Endometrial microvascular endothelial cells (primary cell): Measurements from ENCODE around the gene CCDC198. TPM values are rescaled to one million over a fixed set of nuclear protein-coding genes. Genes with fewer than 3 reads are reported as not detected.

Experiments
- in situ Hi-C: cut with HindIII; loops from 2 replicates; pipeline ENCODE4 v1.10.0; 2017; ENCODE audit warnings: low sequenced_read_pairs, low pct_unique_long_range_greater_than_20kb; ENCODE audit errors: inconsistent ontology term
- total RNA-seq: library from RNA; depleted of rRNA; stranded (reverse); fragments of >200 nt; gene quantifications from one replicate; pipeline ENCODE4 v1.2.3, GENCODE V29; 2015; ENCODE audit errors: inconsistent ontology term

CCDC198 gene
- total RNA-seq, 1 donor from 2014 or later = not detected

DNA sequence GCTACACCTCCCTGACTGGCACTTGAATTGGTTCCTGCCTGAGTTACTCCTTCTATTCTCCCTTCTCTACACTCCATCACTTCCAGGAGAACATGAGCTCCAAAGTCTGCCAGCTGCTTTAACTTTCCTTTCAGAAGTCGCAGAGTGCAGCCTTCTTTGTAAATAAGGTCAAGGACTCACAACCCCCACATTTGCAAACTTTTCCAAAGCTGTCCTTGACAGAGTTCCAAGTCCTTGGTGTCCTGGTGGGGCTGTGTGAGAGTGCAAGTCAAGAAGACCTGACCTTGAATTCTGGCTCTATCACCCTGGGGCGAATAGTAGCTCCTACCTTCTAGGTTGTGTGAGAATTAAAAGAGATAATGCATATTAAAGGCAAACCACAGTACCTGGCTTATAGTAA lies 15.6 kb downstream of the CCDC198 start:
- in situ Hi-C loops = no loop called here

DNA sequence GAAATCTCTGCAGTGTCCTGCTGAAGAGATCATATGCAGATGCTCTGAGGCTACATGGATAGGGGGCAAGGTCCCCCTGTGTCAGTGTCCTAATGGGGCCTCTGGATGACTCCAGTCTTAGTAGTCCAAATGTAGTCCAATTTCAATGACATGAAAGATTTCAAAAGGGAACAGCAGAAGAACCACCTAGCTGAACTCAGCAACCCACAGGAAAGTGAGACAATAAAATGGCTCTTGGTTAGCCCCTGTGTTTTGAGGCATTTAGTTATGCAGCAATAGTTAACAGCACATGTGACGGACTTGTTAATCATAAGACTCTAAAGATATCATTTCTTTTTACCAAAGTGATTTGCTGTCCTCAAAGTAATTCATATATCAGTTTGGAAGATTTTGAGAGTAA lies 22.7 kb downstream of the CCDC198 start:
- in situ Hi-C loops = no loop called here

DNA sequence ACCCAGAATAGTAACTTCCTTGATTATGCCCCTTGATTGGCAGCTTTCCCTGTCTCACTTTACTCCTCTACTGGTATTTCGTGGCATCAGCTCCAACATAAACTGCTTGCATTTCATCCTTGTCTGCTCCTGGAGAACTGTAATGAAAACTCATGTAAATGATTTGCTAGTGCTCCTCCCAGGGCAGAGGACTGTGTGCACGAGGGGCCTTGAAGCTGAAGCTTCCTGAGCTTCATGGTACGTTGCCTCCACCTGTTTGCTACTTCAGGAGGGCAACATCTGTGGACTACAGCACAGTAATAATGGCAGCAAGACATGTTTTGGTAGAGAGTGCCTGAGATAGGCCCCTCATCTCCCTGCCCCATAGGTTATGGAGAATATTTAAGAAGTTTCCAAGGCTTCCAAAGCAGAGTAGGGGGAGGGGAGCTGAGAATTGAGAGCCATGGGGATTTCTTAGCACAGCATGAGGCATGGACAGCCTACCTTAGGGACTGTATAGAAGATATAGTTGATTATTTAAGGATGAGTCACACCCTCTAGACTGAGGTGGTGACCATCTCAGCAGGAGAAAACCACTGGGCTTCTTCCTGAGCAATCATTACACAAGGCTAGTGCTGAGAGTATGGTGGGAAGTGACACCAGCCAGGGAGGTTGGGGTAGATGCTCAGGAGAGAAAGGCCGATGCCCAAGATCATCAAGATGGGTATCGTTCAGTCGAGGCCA lies 29.5 kb downstream of the CCDC198 start:
- in situ Hi-C loops = no loop called here

DNA sequence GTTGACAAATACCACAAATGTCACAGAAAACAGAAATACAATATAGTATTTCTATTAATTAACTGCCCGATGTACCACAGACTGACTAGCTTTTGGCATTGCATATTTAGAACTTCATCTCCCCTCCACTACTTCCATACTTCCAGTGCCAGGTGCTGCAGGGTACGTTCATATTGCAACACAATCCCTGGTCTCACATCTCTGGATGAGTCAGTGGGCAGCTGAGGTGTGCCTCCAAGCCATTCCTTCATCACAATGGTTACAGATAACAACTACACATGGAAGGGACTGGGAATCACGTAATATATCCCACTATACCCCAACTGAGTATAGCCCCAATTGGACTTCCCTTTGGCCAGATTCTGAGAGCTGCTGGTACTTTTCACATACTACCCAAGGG lies 31.1 kb downstream of the CCDC198 start:
- in situ Hi-C loops = no loop called here

DNA sequence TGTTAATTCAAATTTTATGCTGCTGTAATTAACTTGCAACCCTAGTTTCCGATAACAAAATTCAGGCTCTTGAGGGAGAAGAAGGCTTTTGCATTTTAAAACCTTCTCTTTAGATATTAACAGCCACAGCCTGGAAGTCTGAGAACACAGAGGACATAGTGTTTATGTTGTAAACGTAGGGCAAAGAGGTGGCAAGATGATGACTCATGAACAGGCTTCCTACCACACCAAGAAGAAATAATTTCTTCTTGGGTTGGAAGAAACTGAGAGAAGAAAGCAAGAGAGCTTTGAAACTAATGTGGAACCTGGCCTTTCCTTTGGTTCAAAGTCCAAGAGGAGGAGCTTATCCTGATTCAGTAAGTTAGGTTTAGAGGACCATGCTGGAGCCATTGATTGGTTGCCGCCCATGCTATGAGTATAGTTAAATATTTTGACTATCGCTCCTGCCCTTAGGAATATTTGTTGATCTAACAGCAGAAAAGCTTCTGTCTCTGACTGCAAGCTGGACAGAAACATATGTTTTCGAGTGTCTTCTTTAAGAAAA lies 31.8 kb downstream of the CCDC198 start:
- in situ Hi-C loops = no loop called here

DNA sequence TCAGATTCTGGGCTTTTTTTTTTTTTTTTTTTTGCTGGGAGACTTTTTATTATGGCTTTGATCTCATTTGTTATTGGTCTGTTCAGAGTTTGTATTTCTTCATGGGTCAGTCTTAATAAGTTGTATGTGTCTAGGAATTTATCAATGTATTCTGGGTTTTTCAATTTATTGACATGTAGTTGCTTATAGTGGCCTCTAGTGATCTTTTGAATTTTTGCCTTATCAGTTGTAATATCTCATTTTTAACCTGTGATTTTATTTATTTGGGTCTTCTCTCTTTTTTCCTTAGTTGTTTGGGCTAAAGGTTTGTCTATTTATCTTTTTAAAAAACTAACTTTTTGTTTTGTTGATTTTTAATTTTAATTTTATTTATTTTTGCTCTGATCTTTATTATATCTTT lies 57.7 kb downstream of the CCDC198 start:
- in situ Hi-C loops = no loop called here

DNA sequence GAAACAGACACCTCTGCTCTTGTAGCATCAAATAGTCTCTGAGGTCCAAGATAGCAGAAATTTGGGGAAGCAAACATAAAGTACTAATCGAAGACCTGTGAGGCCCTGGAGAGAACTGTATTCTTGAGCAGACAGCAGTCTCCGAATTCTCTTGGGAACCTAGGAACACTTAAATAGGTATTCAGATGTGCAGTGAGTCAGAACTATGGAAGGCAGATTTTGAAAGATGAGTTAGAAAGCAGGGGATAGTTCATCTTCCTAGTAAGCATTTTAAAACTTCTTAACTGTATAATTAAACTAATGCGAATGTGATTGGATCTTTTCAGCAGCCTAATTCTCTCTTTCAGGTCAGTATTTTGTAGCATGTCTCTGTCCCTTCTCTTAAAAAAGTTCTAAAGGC lies 72.7 kb downstream of the CCDC198 start:
- in situ Hi-C loops = no loop called here

DNA sequence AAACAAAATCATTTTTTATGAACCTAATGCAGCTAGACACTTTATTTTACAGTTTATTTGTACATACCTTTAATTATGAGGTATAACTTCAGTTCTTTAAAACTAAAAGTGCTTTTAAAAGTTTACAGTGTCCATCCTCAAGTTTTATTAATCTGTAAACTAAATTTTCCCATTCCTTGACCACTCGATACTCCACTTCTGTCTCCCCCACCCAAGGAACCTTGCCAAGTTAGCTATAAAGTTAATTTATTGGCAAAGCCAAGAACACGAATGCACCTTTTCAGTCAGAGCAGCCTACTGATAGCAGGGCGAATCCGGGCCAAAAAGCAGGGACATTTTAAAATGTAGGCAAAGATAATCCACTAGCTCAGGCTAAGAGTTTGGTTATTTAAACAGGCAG lies 73.6 kb downstream of the CCDC198 start:
- in situ Hi-C loops = no loop called here

Other genes with a start within 250 kb of the CCDC198 start
- 73.5 TPM for gene EXOC5, start 225.0 kb downstream of the CCDC198 start, total RNA-seq
- 26.8 TPM for gene AP5M1, start 224.9 kb downstream of the CCDC198 start, total RNA-seq
- gene NAA30, start 103.3 kb downstream of the CCDC198 start, total RNA-seq = 17.4 TPM